ENCODE results near the gene MAPRE2. TPM values are rescaled to one million over a fixed set of nuclear protein-coding genes. Genes with fewer than 3 reads are reported as not detected.
A peak's percentile ranks its signal among the peaks of the same experiment; 100 is the strongest.

The MAPRE2 gene
- total and polyA plus RNA-seq, 8 donors: 4.8 to 18.2 (median 10.6) TPM

DNA sequence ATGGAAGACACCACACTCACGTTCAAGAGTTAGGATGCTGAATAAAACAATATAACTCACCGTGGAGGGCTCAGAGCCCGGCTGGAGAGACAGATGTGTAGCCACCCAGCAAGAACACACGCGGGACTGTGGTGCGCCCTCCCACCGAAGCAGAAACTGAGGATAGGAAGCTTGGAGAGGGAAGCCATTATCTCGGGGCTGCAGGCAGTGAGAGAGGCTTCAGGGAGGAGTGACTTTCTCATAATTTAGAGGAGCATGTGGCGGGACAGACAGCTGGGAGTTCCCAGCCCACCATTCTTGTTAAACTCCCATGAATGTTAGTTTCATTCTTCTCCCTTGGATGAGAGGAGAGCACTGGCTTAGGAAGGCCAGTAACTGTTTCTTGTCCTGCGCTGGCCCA lies 96.4 kb downstream of the MAPRE2 start:
- ATAC-seq (no peak), DNase-seq (no peak), FAIRE-seq (no peak)
- no peaks in the 10 kb centered on the region for H3K27me3 ChIP-seq
- peaks cover 0 to 15% (median 0%) of the 10 kb centered on the region in 3 donors for H3K36me3 ChIP-seq
- intact Hi-C loops (cut with DNase I): loop anchor here in 1 of 3 donors (10.0 kb wide), 1 partner anchor 133 kb away; no protein-coding TSS in a partner anchor
- H3K9me3 ChIP-seq: no peaks in the 10 kb centered on the region
- no peak overlapping the region for H3K27ac ChIP-seq
- H3K4me3 ChIP-seq: no peak overlapping the region
- H3K4me1 ChIP-seq: no peaks in the 10 kb centered on the region
- TF ChIP-seq, protein P1, sequence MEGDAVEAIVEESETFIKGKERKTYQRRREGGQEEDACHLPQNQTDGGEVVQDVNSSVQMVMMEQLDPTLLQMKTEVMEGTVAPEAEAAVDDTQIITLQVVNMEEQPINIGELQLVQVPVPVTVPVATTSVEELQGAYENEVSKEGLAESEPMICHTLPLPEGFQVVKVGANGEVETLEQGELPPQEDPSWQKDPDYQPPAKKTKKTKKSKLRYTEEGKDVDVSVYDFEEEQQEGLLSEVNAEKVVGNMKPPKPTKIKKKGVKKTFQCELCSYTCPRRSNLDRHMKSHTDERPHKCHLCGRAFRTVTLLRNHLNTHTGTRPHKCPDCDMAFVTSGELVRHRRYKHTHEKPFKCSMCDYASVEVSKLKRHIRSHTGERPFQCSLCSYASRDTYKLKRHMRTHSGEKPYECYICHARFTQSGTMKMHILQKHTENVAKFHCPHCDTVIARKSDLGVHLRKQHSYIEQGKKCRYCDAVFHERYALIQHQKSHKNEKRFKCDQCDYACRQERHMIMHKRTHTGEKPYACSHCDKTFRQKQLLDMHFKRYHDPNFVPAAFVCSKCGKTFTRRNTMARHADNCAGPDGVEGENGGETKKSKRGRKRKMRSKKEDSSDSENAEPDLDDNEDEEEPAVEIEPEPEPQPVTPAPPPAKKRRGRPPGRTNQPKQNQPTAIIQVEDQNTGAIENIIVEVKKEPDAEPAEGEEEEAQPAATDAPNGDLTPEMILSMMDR (IDR thresholded peaks at IDR 0.05): no peak
- 92 to 94% methylated on average over 10 of the region's 10 CpGs for WGBS, 2 donors

DNA sequence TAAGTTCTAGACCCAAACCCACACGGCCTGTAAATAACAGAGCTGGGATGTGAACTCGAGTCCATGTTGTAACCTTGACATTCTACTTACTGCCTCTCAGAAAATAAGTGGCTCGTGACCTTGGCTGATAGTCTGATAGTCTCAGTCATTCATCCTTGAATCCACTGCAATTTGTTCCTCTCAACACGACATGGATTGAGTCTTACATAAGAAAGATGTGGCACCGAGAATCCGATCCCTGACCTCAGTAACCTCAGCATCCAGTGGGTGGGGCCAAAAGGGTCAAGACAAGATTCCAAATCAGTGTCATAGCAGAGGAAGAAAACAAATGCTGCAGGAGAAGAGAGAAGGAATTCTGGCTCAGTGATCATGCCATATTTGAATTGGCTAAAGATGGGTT lies 97.6 kb downstream of the MAPRE2 start:
- intact Hi-C loops (cut with DNase I): loop anchor here in 1 of 3 donors (10.0 kb wide), 1 partner anchor 134 kb away; no protein-coding TSS in a partner anchor
- no peak for FAIRE-seq
- no peaks in the 10 kb centered on the region for H3K27me3 ChIP-seq
- TF ChIP-seq, protein P1 (IDR thresholded peaks at IDR 0.05): no peak
- no peaks in the 10 kb centered on the region for H3K9me3 ChIP-seq
- WGBS, 2 donors: 45 to 52% methylated on average over 6 of the region's 6 CpGs
- DNase-seq: no peak
- no peak overlapping the region for H3K4me3 ChIP-seq
- H3K27ac ChIP-seq: no peak overlapping the region
- H3K36me3 ChIP-seq: peaks cover 0 to 15% (median 0%) of the 10 kb centered on the region in 3 donors
- H3K4me1 ChIP-seq: peaks cover 0 to 7% (median 0%) of the 10 kb centered on the region in 3 donors
- no peak for ATAC-seq

DNA sequence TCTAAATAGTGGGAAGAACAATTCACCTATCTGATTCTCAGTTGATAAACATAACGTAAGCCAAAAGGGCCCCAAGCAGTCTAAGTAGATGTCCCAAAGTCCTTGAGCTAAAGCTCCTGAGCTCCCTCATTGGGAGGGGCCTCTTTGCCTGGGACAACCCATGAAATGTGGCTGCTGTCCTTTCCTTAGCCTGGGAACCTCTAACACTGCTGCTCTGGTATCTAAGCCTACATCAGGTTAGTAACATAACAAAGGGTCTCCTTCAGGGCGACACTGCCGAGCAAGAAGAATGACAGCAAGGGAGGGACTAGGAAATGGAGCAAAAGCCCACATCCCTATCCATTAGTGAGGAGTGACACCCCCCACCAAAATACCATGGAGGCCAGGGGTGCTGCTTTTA lies 98.3 kb downstream of the MAPRE2 start:
- peaks cover 0 to 15% (median 0%) of the 10 kb centered on the region in 3 donors for H3K36me3 ChIP-seq
- FAIRE-seq: no peak
- H3K27ac ChIP-seq: no peak overlapping the region
- WGBS, 2 donors: 95 to 98% methylated on average over 3 of the region's 3 CpGs
- ATAC-seq: no peak
- intact Hi-C loops (cut with DNase I): loop anchor here in 1 of 3 donors (10.0 kb wide), 1 partner anchor 135 kb away; no protein-coding TSS in a partner anchor
- H3K9me3 ChIP-seq: no peaks in the 10 kb centered on the region
- H3K4me3 ChIP-seq: no peak overlapping the region
- TF ChIP-seq, protein P1 (IDR thresholded peaks at IDR 0.05): no peak
- no peak for DNase-seq
- peaks cover 0 to 8% (median 4%) of the 10 kb centered on the region in 3 donors for H3K4me1 ChIP-seq
- H3K27me3 ChIP-seq: no peaks in the 10 kb centered on the region

DNA sequence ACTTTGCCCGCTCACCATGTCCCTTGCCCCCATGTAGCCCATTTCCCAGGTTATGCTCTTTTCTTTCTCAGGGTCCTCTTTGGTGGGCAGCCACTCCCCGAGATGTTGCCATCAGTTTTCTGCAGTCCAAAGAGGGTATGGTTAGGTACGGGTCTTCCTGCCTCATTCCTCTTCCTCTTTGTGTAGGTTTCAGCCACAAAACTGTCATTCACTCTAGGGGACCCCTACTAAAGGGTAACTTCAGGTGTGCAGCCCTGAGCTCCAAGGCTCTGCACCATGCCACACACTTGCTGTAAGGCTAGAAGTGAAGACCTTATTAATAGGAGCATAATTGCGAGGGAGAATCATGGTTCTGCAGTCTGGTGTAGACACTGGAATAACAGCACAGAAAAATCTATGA lies 99.9 kb downstream of the MAPRE2 start:
- FAIRE-seq (no peak), ATAC-seq (no peak), DNase-seq (no peak)
- no peaks in the 10 kb centered on the region for H3K27me3 ChIP-seq
- intact Hi-C loops (cut with DNase I): loop anchor here in 1 of 3 donors (5.0 kb wide), 1 partner anchor 134 kb away; no protein-coding TSS in a partner anchor
- H3K9me3 ChIP-seq: no peaks in the 10 kb centered on the region
- H3K36me3 ChIP-seq: peaks cover 0 to 7% (median 0%) of the 10 kb centered on the region in 3 donors
- TF ChIP-seq, protein P1 (IDR thresholded peaks at IDR 0.05): no peak
- no peak overlapping the region for H3K4me3 ChIP-seq
- 93 to 98% methylated on average over 4 of the region's 4 CpGs for WGBS, 2 donors
- no peak overlapping the region for H3K27ac ChIP-seq
- peaks cover 0 to 8% (median 5%) of the 10 kb centered on the region in 3 donors for H3K4me1 ChIP-seq

DNA sequence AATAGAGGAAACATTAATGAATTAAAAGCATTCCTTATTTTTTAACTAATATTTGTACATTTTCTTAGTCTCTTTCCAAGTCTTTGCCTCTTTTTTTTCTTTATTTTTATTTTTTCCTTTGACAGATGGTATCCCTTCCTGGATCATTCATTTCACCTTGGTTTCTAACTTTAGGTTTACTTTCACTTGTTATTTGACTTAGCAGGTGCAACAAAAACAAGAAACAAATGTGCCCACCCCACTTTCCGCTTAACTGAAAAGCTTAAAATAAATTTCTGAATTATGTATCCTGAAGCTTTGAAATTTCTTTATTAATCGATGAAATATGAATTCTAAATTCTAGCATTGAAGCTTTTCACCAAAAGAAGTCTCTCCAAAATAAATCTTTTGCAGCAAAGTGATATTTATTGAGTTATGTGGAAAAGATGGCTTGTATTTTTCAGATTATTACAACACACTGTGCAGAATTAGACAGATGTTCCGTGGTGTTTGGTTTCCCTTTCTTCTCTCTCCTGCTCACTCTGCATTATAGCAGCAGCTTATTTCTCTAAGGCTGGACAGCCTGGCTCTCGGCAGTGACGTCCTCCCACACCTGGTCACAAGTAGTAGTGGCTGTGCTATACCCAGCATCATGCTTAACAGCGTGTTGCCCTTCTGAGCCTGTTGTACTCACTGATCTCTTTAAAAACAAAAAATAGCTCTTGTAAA lies 100.5 kb downstream of the MAPRE2 start:
- intact Hi-C loops (cut with DNase I): loop anchor here in 1 of 3 donors (5.0 kb wide), 1 partner anchor 134 kb away; no protein-coding TSS in a partner anchor
- ATAC-seq: peak in 2 of 4 donors; percentile 27 to 41
- no peak for FAIRE-seq

More for the DNA sequence above, 100.5 kb downstream of the MAPRE2 start:
- H3K27me3 ChIP-seq: no peaks in the 10 kb centered on the region
- 83 to 87% methylated on average over 6 of the region's 6 CpGs for WGBS, 2 donors
- H3K4me3 ChIP-seq: no peak overlapping the region
- no peak overlapping the region for H3K27ac ChIP-seq
- TF ChIP-seq, protein P1 (IDR thresholded peaks at IDR 0.05): no peak
- H3K4me1 ChIP-seq: peaks cover 0 to 8% (median 5%) of the 10 kb centered on the region in 3 donors
- no peak for DNase-seq
- no peaks in the 10 kb centered on the region for H3K9me3 ChIP-seq
- peaks cover 0 to 7% (median 0%) of the 10 kb centered on the region in 3 donors for H3K36me3 ChIP-seq
